ENCODE results near the gene SCAF1. TPM values are rescaled to one million over a fixed set of nuclear protein-coding genes. Genes with fewer than 3 reads are reported as not detected.

SCAF1 gene
- total and polyA plus RNA-seq, 9 of the 15 experiments (the other 6 are each of a cell fraction or from before 2014, with no cell fraction given): 0.20 to 79.0 (median 4.9) TPM

DNA sequence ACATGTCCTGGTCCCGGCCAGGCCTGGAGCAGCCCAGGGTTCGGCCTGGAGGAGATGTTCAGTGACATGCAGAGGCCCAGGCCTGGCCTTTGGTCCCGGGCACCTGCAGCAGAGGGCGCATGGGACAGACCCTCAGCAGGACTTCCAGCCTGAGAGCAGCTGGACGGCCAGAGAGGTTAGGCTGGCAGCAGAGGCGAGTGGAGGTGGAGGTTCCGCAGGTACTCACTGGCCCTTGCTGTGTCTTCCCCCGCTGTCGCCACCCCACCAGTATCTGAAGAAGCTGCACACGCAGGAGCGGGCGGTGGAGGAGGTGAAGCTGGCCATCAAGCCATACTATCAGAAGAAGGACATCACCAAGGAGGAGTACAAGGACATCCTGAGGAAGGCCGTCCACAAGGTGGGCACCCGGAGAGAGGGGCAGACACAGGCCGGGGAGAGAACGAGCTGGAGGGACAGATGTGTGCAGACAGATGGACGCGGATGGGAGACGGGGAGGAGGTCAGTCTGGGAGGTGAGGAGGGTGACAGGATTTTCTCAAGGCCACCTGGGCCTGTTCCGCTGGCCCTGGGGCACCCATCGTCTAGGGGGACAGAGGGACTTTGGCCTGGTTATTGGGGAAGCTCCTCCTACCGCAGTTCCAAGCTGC is 15.6 kb downstream of the SCAF1 start:
- H4K20me1 ChIP-seq (replicated peaks; ENCODE audit: control insufficient read depth, insufficient read depth, low read length): 0 out of 2 replicates have a peak, but pooled peaks cover 14% of the 10 kb centered on the region
- H3K79me2 ChIP-seq (ENCODE audit: control insufficient read depth, insufficient read depth, low read length): no peaks in the 10 kb centered on the region
- H3K9me1 ChIP-seq (ENCODE audit: control insufficient read depth, insufficient read depth, low read length): peaks cover 2% of the 10 kb centered on the region
- intact Hi-C loops (cut with micrococcal nuclease): no loop called here
- peak overlapping the region in 1 of 2 experiments; percentile 74; a peak in 2 of 4 replicates for H3K9ac ChIP-seq (ENCODE audit: insufficient read depth in 1 of 2, low read depth in 2 of 2, low read length in 2 of 2)
- WGBS (ENCODE audit: insufficient coverage, low coverage, missing lambda C conversion rate): 91% methylated on average over 18 of the region's 22 CpGs
- H3K4me3 ChIP-seq: no peak overlapping the region
- no peak overlapping the region for H2AFZ ChIP-seq (ENCODE audit: low read depth, low read length)
- H3K9me3 ChIP-seq (replicated peaks; ENCODE audit: control insufficient read depth, insufficient read depth, low read depth, low read length): 0 out of 2 replicates have a peak, but pooled peaks cover 2% of the 10 kb centered on the region
- ATAC-seq (no peak), FAIRE-seq (no peak), DNase-seq (ENCODE audit: extremely low read depth in 1 of 4, low spot score in 3 of 4) (no peak)
- peaks cover 94% of the 10 kb centered on the region; the same call in 2 of the 3 replicates for H3K36me3 ChIP-seq (ENCODE audit: control insufficient read depth, insufficient read depth, low read length)
- no peaks in the 10 kb centered on the region for H3K27me3 ChIP-seq (ENCODE audit: control insufficient read depth in 2 of 2, insufficient read depth in 2 of 2, low read length in 2 of 2)
- in situ Hi-C loops (cut with MboI): no loop called here
- no peak overlapping the region for H3K4me2 ChIP-seq (ENCODE audit: insufficient read depth, low read length)
- peaks cover 0 to 24% of the 10 kb centered on the region in 2 experiments; a peak in 2 of 5 replicates for H3K4me1 ChIP-seq (replicated peaks in 1 of 2; ENCODE audit: control insufficient read depth in 2 of 2, insufficient read depth in 2 of 2, low read length in 2 of 2)
- CTCF ChIA-PET (ENCODE audit: low intra/inter-chr PET ratio): no interaction called here
- BruUV-seq (replicated peaks): no TSS peak
- TF ChIP-seq POLR2B (IDR thresholded peaks at IDR 0.05; ENCODE audit: low read depth, partially characterized antibody) (peak; percentile 20), SRSF9 (IDR thresholded peaks at IDR 0.05; ENCODE audit: borderline replicate concordance, low read depth, low read length) (no peak), LCOR (CRISPR knock-in tag; IDR thresholded peaks at IDR 0.05) (no peak), ZC3H11A (IDR thresholded peaks at IDR 0.05; ENCODE audit: low read depth, low read length) (no peak), ZBTB8A (IDR thresholded peaks at IDR 0.05; ENCODE audit: partially characterized antibody) (no peak), SUPT5H (IDR thresholded peaks at IDR 0.05) (0 out of 2 replicates have a peak, but pooled peaks have one; percentile 15)
- H3K27ac ChIP-seq (ENCODE audit: extremely low read depth, low read depth, low read length): no peak overlapping the region
- POLR2A ChIA-PET: interaction anchor here (1.4 to 4.8 kb wide), 4 partner anchors 8 to 17 kb away, joined by 3 to 28 read pairs (median 10); partner anchors contain the start of genes BCL2L12, IRF3, RRAS and SCAF1

Data from K562 (cell line).